Measurements from ENCODE around the gene MUC20. TPM values are rescaled to one million over a fixed set of nuclear protein-coding genes. Genes with fewer than 3 reads are reported as not detected.
"Not testable (repeated sequence)": the region's sequence is repeated elsewhere in the genome, so short reads cannot be mapped to it uniquely, and the experiment has no call there.

MUC20 gene
- total RNA-seq, 1 experiment from 2014 or later: not detected

DNA sequence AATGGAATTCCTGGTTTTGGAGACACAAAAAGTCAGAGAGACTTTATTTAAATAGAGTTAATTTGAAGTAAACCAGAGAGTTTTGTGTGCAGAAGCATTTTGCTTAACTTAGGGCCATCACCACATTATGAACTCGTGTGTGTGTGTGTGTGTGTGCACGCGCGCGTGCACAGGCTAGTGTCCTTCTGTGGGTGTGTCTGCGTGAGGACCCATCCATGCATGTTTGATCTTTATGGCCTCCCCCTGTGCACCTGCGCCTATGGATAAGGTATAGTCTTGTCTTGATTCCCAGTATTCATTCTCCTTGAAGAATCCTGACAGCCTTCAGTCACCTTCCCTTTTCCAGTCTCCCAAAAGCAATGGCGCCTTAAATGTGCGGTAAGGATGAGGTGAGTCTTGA lies 26.0 kb downstream of the MUC20 start:
- H3K27me3 ChIP-seq (ENCODE audit: control insufficient read depth, insufficient read depth, low read length): peaks cover 4% of the 10 kb centered on the region
- H3K9me3 ChIP-seq (ENCODE audit: control insufficient read depth, insufficient read depth, low read depth, low read length): no peaks in the 10 kb centered on the region
- TF ChIP-seq, protein P1, sequence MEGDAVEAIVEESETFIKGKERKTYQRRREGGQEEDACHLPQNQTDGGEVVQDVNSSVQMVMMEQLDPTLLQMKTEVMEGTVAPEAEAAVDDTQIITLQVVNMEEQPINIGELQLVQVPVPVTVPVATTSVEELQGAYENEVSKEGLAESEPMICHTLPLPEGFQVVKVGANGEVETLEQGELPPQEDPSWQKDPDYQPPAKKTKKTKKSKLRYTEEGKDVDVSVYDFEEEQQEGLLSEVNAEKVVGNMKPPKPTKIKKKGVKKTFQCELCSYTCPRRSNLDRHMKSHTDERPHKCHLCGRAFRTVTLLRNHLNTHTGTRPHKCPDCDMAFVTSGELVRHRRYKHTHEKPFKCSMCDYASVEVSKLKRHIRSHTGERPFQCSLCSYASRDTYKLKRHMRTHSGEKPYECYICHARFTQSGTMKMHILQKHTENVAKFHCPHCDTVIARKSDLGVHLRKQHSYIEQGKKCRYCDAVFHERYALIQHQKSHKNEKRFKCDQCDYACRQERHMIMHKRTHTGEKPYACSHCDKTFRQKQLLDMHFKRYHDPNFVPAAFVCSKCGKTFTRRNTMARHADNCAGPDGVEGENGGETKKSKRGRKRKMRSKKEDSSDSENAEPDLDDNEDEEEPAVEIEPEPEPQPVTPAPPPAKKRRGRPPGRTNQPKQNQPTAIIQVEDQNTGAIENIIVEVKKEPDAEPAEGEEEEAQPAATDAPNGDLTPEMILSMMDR (IDR thresholded peaks at IDR 0.05): no peak
- TF ChIP-seq, protein P2, sequence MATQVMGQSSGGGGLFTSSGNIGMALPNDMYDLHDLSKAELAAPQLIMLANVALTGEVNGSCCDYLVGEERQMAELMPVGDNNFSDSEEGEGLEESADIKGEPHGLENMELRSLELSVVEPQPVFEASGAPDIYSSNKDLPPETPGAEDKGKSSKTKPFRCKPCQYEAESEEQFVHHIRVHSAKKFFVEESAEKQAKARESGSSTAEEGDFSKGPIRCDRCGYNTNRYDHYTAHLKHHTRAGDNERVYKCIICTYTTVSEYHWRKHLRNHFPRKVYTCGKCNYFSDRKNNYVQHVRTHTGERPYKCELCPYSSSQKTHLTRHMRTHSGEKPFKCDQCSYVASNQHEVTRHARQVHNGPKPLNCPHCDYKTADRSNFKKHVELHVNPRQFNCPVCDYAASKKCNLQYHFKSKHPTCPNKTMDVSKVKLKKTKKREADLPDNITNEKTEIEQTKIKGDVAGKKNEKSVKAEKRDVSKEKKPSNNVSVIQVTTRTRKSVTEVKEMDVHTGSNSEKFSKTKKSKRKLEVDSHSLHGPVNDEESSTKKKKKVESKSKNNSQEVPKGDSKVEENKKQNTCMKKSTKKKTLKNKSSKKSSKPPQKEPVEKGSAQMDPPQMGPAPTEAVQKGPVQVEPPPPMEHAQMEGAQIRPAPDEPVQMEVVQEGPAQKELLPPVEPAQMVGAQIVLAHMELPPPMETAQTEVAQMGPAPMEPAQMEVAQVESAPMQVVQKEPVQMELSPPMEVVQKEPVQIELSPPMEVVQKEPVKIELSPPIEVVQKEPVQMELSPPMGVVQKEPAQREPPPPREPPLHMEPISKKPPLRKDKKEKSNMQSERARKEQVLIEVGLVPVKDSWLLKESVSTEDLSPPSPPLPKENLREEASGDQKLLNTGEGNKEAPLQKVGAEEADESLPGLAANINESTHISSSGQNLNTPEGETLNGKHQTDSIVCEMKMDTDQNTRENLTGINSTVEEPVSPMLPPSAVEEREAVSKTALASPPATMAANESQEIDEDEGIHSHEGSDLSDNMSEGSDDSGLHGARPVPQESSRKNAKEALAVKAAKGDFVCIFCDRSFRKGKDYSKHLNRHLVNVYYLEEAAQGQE (IDR thresholded peaks at IDR 0.05; ENCODE audit: insufficient read depth in 1 of 2, low read depth in 2 of 2, low read length in 1 of 2): no peak
- TF ChIP-seq SIN3A (IDR thresholded peaks at IDR 0.05; ENCODE audit: borderline replicate concordance, insufficient read depth, low read depth, low read length) (no peak), POLR2AphosphoS5 (IDR thresholded peaks at IDR 0.05; ENCODE audit: low read depth, low read length) (no peak), TCF7L2 (IDR thresholded peaks at IDR 0.05; ENCODE audit: low read depth, low read length) (no peak)
- no peaks in the 10 kb centered on the region for H3K4me1 ChIP-seq (ENCODE audit: control insufficient read depth, insufficient read depth, low read length)
- no peaks in the 10 kb centered on the region for H3K36me3 ChIP-seq (ENCODE audit: control insufficient read depth, insufficient read depth, low read length)
- ChIA-PET POLR2A (no interaction called here), CTCF (no interaction called here)
- H3K4me3 ChIP-seq (ENCODE audit: low read depth in 2 of 2, low read length in 2 of 2): no peak overlapping the region
- H3K27ac ChIP-seq (ENCODE audit: low read length): no peak overlapping the region
- DNase-seq (ENCODE audit: low read depth, low spot score) (no peak), ATAC-seq (no peak)
- intact Hi-C loops (cut with micrococcal nuclease; ENCODE audit: unreplicated experiment): no loop called here
- BruUV-seq (replicated peaks): no TSS peak
- in situ Hi-C loops (cut with HindIII; ENCODE audit: low pct_unique_long_range_greater_than_20kb, low sequenced_read_pairs): no loop called here

DNA sequence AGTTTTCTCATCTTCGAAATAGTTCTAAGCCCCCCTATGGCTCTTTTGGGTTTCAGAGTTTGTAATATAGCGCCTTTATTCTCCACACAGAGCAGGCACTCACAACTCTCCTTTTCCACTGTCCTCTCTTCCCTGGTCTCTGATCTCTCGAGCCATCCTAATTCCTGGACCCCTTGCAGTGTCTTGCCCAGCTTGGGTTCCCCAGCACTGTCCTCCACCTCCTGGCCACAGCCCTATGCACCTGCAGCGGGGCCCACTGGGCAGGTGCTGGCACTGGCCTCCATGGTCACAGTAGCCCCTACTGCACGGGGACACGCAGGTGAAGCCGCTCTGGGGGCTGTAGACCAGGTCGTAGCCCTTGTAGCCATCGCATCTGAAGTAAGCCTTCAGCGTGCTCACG lies 27.9 kb downstream of the MUC20 start:
- Histone ChIP-seq H3K36me3 (ENCODE audit: control insufficient read depth, insufficient read depth, low read length) (no peaks in the 10 kb centered on the region), H3K27me3 (ENCODE audit: control insufficient read depth, insufficient read depth, low read length) (peaks cover 2% of the 10 kb centered on the region), H3K27ac (ENCODE audit: low read length) (no peak overlapping the region), H3K9me3 (ENCODE audit: control insufficient read depth, insufficient read depth, low read depth, low read length) (no peaks in the 10 kb centered on the region), H3K4me3 (ENCODE audit: low read depth in 2 of 2, low read length in 2 of 2) (no peak overlapping the region), H3K4me1 (ENCODE audit: control insufficient read depth, insufficient read depth, low read length) (no peaks in the 10 kb centered on the region)
- no TSS peak for BruUV-seq (replicated peaks)
- no peak for ATAC-seq
- ChIA-PET CTCF (no interaction called here), POLR2A (no interaction called here)
- no peak for DNase-seq (ENCODE audit: low read depth, low spot score)
- no peak for TF ChIP-seq SIN3A (IDR thresholded peaks at IDR 0.05; ENCODE audit: borderline replicate concordance, insufficient read depth, low read depth, low read length)
- no peak for TF ChIP-seq POLR2AphosphoS5 (IDR thresholded peaks at IDR 0.05; ENCODE audit: low read depth, low read length)
- TF ChIP-seq, protein P1 (IDR thresholded peaks at IDR 0.05): no peak
- no peak for TF ChIP-seq TCF7L2 (IDR thresholded peaks at IDR 0.05; ENCODE audit: low read depth, low read length)
- TF ChIP-seq, protein P2 (IDR thresholded peaks at IDR 0.05; ENCODE audit: insufficient read depth in 1 of 2, low read depth in 2 of 2, low read length in 1 of 2): no peak
- intact Hi-C loops (cut with micrococcal nuclease; ENCODE audit: unreplicated experiment): no loop called here
- in situ Hi-C loops (cut with HindIII; ENCODE audit: low pct_unique_long_range_greater_than_20kb, low sequenced_read_pairs): no loop called here

DNA sequence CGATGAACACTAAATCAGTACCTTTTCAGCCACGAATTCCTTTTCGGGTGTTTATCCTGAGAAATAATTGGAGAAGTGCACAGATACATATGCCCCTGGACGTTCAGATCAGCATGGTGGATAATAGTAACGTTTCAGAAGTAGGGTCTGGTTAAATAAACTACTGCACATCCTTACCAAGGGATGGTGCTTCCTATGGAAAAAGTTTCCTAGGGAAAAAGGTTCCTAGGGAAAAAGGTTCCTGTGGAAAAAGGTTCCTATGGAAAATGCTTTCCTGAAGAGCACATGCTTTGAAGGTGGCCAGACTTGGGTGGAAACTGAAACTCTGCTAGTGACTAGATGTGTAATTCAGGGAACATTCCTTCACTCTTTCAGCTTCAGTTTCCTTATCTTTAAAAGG lies 28.3 kb downstream of the MUC20 start:
- ATAC-seq; H3K4me1 ChIP-seq (ENCODE audit: control insufficient read depth, insufficient read depth, low read length); H3K27ac ChIP-seq (ENCODE audit: low read length); intact Hi-C loops (cut with micrococcal nuclease; ENCODE audit: unreplicated experiment); BruUV-seq (replicated peaks); DNase-seq (ENCODE audit: low read depth, low spot score); H3K9me3 ChIP-seq (ENCODE audit: control insufficient read depth, insufficient read depth, low read depth, low read length); POLR2A ChIA-PET; H3K4me3 ChIP-seq (ENCODE audit: low read depth in 2 of 2, low read length in 2 of 2); CTCF ChIA-PET; H3K27me3 ChIP-seq (ENCODE audit: control insufficient read depth, insufficient read depth, low read length); H3K36me3 ChIP-seq (ENCODE audit: control insufficient read depth, insufficient read depth, low read length); in situ Hi-C loops (cut with HindIII; ENCODE audit: low pct_unique_long_range_greater_than_20kb, low sequenced_read_pairs): not testable (repeated sequence)
